Ovary (tissue), 3 donors: ENCODE measurements around the gene ASPM.
"Not testable (repeated sequence)": the region's sequence is repeated elsewhere in the genome, so short reads cannot be mapped to it uniquely, and the experiment has no call there.

Source experiments
- POLR2A ChIP-seq: fragments of 450-650 bp; IDR thresholded peaks from one replicate; pipeline ENCODE4 v1.6.1; 2017; ENCODE audit warnings: antibody characterized with exemption, mild to moderate bottlenecking, moderate library complexity
- TF ChIP-seq, protein P1 (sequence below), 3 donors: fragments of 450-650 bp in 2 of 3; fragments of 200-600 bp in 1 of 3; IDR thresholded peaks; one replicate each; pipeline versions ENCODE4 v1.5.1 to v1.8.0; 2016 to 2022; ENCODE audit warnings: antibody characterized with exemption in 3 of 3, mild to moderate bottlenecking in 1 of 3
- donor health status: DM: no; HTN: no; CAD: no.

DNA sequence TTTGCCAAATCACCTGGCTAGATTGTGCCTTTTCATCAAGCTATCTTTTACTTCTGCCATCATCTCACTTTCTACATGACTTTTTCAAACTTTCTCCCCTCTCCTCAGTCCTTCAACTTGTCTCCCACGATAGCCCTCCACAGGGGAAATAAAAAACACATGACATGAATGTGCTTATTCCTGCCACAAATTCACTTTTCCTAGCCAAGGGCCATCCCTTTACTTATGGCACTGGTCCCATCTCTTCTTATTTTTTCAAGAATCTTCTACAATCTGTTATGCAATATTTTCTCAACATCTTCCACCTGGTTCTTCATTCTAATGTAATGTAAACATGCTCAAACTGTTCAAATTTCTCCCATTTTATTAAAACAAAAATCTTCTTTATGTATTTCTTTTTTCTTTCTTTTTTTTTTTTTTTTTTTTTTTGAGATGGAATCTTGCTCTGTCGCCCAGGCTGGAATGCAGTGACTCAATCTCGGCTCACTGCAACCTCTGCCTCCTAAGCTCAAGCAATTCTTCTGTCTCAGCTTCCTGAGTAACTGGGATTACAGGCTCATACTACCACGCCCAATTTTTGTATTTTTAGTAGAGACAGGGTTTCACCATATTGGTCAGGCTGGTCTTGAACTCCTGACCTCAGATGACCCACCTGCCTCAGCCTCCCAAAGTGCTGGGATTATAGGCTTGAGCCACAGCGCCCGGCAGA lies 111.7 kb downstream of the ASPM start:
- TF ChIP-seq, protein P1, sequence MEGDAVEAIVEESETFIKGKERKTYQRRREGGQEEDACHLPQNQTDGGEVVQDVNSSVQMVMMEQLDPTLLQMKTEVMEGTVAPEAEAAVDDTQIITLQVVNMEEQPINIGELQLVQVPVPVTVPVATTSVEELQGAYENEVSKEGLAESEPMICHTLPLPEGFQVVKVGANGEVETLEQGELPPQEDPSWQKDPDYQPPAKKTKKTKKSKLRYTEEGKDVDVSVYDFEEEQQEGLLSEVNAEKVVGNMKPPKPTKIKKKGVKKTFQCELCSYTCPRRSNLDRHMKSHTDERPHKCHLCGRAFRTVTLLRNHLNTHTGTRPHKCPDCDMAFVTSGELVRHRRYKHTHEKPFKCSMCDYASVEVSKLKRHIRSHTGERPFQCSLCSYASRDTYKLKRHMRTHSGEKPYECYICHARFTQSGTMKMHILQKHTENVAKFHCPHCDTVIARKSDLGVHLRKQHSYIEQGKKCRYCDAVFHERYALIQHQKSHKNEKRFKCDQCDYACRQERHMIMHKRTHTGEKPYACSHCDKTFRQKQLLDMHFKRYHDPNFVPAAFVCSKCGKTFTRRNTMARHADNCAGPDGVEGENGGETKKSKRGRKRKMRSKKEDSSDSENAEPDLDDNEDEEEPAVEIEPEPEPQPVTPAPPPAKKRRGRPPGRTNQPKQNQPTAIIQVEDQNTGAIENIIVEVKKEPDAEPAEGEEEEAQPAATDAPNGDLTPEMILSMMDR (IDR thresholded peaks at IDR 0.05): not testable (repeated sequence)
- not testable (repeated sequence) for TF ChIP-seq POLR2A
